H1 (cell line): ENCODE results near the gene ZNF512B. TPM values are rescaled to one million over a fixed set of nuclear protein-coding genes. Genes with fewer than 3 reads are reported as not detected.

Source experiments
- CTCF ChIA-PET: fragments of 300-600 bp; sonication (Branson Sonifier 250); formaldehyde crosslinking; loops from one replicate; lab custom pipeline; 2021; ENCODE audit not compliant: partially characterized antibody; lab: Charles Lee
- POLR2A ChIA-PET: fragments of 300-600 bp; sonication (Branson Sonifier 250); formaldehyde crosslinking; loops from one replicate; lab custom pipeline; 2021; ENCODE audit warnings: inconsistent platforms; ENCODE audit not compliant: partially characterized antibody; lab: Charles Lee
- DNase-seq, 2 experiments: peaks; one replicate each; pipeline versions ENCODE4 v3.0.0 to v3.0.0-alpha.2; 2010 to 2022; ENCODE audit warnings: low spot score in 2 of 2, low read depth in 1 of 2, mixed read lengths in 1 of 2
- FAIRE-seq: peaks from 2 replicates; lab custom pipeline; 2011; peaks lifted over from hg19 to GRCh38; lab: Jason Lieb, UNC
- H2AFZ ChIP-seq: 2 replicates; pipeline ENCODE4 v1.8.1; 2012; ENCODE audit warnings: low read length, inconsistent platforms
- H2AK5ac ChIP-seq: 2 replicates; pipeline ENCODE4 v1.6.1; 2013; ENCODE audit warnings: low read depth, low read length
- H2BK120ac ChIP-seq: replicated peaks from 2 replicates; pipeline ENCODE3; 2013; ENCODE audit warnings: low read depth, low read length, inconsistent platforms
- H2BK12ac ChIP-seq: 2 replicates; pipeline ENCODE4 v1.6.1; 2013; ENCODE audit warnings: low read depth, low read length
- H2BK15ac ChIP-seq: 2 replicates; pipeline ENCODE4 v1.6.1; 2013; ENCODE audit warnings: low read length
- H2BK20ac ChIP-seq: 2 replicates; pipeline ENCODE4 v1.6.1; 2013; ENCODE audit warnings: low read length
- H2BK5ac ChIP-seq: 2 replicates; pipeline ENCODE4 v1.6.1; 2013; ENCODE audit warnings: low read depth, low read length
- H3K14ac ChIP-seq: 2 replicates; pipeline ENCODE4 v1.6.1; 2013; ENCODE audit warnings: inconsistent platforms; ENCODE audit not compliant: insufficient read length
- H3K18ac ChIP-seq: 2 replicates; pipeline ENCODE4 v1.6.1; 2013; ENCODE audit warnings: low read length; ENCODE audit errors: extremely low read depth
- H3K23ac ChIP-seq: 2 replicates; pipeline ENCODE4 v1.6.1; 2013; ENCODE audit warnings: inconsistent platforms; ENCODE audit not compliant: insufficient read length
- H3K23me2 ChIP-seq: 2 replicates; pipeline ENCODE4 v1.6.1; 2013; ENCODE audit warnings: low read depth, low read length
- H3K27ac ChIP-seq: 2 replicates; pipeline ENCODE4 v1.6.1; 2011; ENCODE audit warnings: low read depth, low read length, inconsistent platforms
- H3K27me3 ChIP-seq, 4 experiments: replicated peaks in 1 of 4; 1 replicate in 1 of 4; 2 replicates in 3 of 4; pipeline versions ENCODE4 v1.6.1 to v1.8.1; 2011 to 2013; ENCODE audit warnings: low read length in 3 of 4, mild to moderate bottlenecking in 3 of 4, inconsistent platforms in 2 of 4, mixed read lengths in 2 of 4, moderate library complexity in 1 of 4; ENCODE audit not compliant: control insufficient read depth in 3 of 4, insufficient read depth in 3 of 4; ENCODE audit errors: extremely low read depth in 1 of 4
- H3K36me3 ChIP-seq, 4 experiments: 2 replicates each; pipeline versions ENCODE4 v1.6.1 to v1.8.1; 2011 to 2013; ENCODE audit warnings: mild to moderate bottlenecking in 4 of 4, low read length in 3 of 4, moderate library complexity in 2 of 4, control low read depth in 1 of 4, inconsistent platforms in 1 of 4; ENCODE audit not compliant: insufficient read depth in 4 of 4, control insufficient read depth in 2 of 4
- H3K4ac ChIP-seq: replicated peaks from 2 replicates; pipeline ENCODE3; 2013; ENCODE audit warnings: low read length, low read depth, mixed read lengths, inconsistent platforms; ENCODE audit not compliant: insufficient read length
- H3K4me1 ChIP-seq, 4 experiments: replicated peaks in 1 of 4; 1 replicate in 1 of 4; 2 replicates in 3 of 4; pipeline versions ENCODE4 v1.6.1 to v1.8.1; 2011 to 2013; ENCODE audit warnings: low read length in 3 of 4, inconsistent platforms in 2 of 4, mixed read lengths in 1 of 4; ENCODE audit not compliant: insufficient read depth in 4 of 4, control insufficient read depth in 3 of 4
- H3K4me2 ChIP-seq, 2 experiments: 2 replicates each; pipeline versions ENCODE4 v1.6.1 to v1.8.1; 2011 to 2013; ENCODE audit warnings: low read depth in 2 of 2, low read length in 2 of 2, control low read depth in 1 of 2, inconsistent platforms in 1 of 2, mild to moderate bottlenecking in 1 of 2; ENCODE audit not compliant: insufficient read depth in 1 of 2
- H3K4me3 ChIP-seq, 4 experiments: fragments of 200-600, 300-600 bp in 1 of 4; sonication (generic), shearing (Covaris generic), sonication (Bioruptor Twin) in 1 of 4; 2 replicates each; pipeline versions ENCODE4 v1.5.1 to v1.8.1; 2011 to 2016; ENCODE audit warnings: low read length in 4 of 4, low read depth in 3 of 4, control low read depth in 2 of 4, inconsistent platforms in 2 of 4, mild to moderate bottlenecking in 2 of 4, mixed read lengths in 1 of 4, moderate library complexity in 1 of 4; ENCODE audit not compliant: insufficient read depth in 2 of 4; ENCODE audit errors: extremely low read depth in 1 of 4
- H3K56ac ChIP-seq: replicated peaks from 2 replicates; pipeline ENCODE3; 2013; ENCODE audit warnings: low read depth, mild to moderate bottlenecking, mixed read lengths, low read length, inconsistent platforms; ENCODE audit not compliant: insufficient read length
- H3K79me1 ChIP-seq: 2 replicates; pipeline ENCODE4 v1.6.1; 2013; ENCODE audit warnings: low read depth, low read length, control low read depth
- H3K79me2 ChIP-seq, 2 experiments: 2 replicates each; pipeline versions ENCODE4 v1.6.1 to v1.8.1; 2012 to 2013; ENCODE audit warnings: low read length in 2 of 2, mild to moderate bottlenecking in 2 of 2, inconsistent platforms in 1 of 2; ENCODE audit not compliant: insufficient read depth in 2 of 2, control insufficient read depth in 1 of 2
- H3K9ac ChIP-seq, 4 experiments: replicated peaks in 1 of 4; 1 replicate in 1 of 4; 2 replicates in 3 of 4; pipeline versions ENCODE4 v1.6.1 to v1.8.1; 2011 to 2013; ENCODE audit warnings: low read depth in 3 of 4, low read length in 3 of 4, control low read depth in 2 of 4, mild to moderate bottlenecking in 2 of 4, moderate library complexity in 2 of 4, inconsistent platforms in 1 of 4; ENCODE audit errors: extremely low read depth in 1 of 4
- H3K9me3 ChIP-seq, 2 experiments: 2 replicates each; pipeline versions ENCODE4 v1.6.1 to v1.8.1; 2012 to 2013; ENCODE audit warnings: mild to moderate bottlenecking in 2 of 2, moderate library complexity in 2 of 2, control low read depth in 1 of 2, inconsistent platforms in 1 of 2, low read depth in 1 of 2, low read length in 1 of 2, mixed read lengths in 1 of 2; ENCODE audit not compliant: insufficient read depth in 2 of 2
- H4K20me1 ChIP-seq, 2 experiments: replicated peaks in 1 of 2; 2 replicates each; pipeline versions ENCODE3 to v1.8.1; 2011 to 2013; ENCODE audit warnings: inconsistent platforms in 2 of 2, low read length in 2 of 2, mild to moderate bottlenecking in 1 of 2; ENCODE audit not compliant: insufficient read depth in 2 of 2, control insufficient read depth in 1 of 2
- H4K5ac ChIP-seq: 2 replicates; pipeline ENCODE4 v1.6.1; 2013; ENCODE audit warnings: low read length, low read depth, mixed read lengths, inconsistent platforms; ENCODE audit not compliant: insufficient read length
- H4K8ac ChIP-seq: 2 replicates; pipeline ENCODE4 v1.8.0; 2013; ENCODE audit warnings: mild to moderate bottlenecking, moderate library complexity, low read length, inconsistent platforms; ENCODE audit not compliant: insufficient read depth; ENCODE audit errors: extremely low read depth
- H4K91ac ChIP-seq: replicated peaks from 2 replicates; pipeline ENCODE3; 2013; ENCODE audit warnings: low read length, mixed read lengths, inconsistent platforms; ENCODE audit not compliant: insufficient read length
- CHD2 ChIP-seq: IDR thresholded peaks from 2 replicates; pipeline ENCODE4 v1.6.1; 2012; ENCODE audit warnings: low read length, improper control_type of control experiment
- HDAC2 ChIP-seq, 2 experiments: fragments of 300-600 bp in 1 of 2; sonication (generic) in 1 of 2; IDR thresholded peaks; 2 replicates each; pipeline ENCODE4 v1.6.1; 2011 to 2012; ENCODE audit warnings: low read depth in 2 of 2, low read length in 2 of 2, mild to moderate bottlenecking in 2 of 2, moderate library complexity in 2 of 2, borderline replicate concordance in 1 of 2, inconsistent platforms in 1 of 2
- SRF ChIP-seq: IDR thresholded peaks from 2 replicates; pipeline ENCODE4 v1.6.1; 2011; ENCODE audit warnings: mild to moderate bottlenecking, low read depth, low read length, moderate library complexity
- WGBS, 2 experiments: shearing (Covaris generic) in 1 of 2; methylation state at CpG; one replicate each; pipeline versions ENCODE4 v1.1.6 to v1.1.7; 2013 to 2015; ENCODE audit warnings: low lambda C conversion rate in 2 of 2, mixed read lengths in 2 of 2, inconsistent platforms in 1 of 2, low coverage in 1 of 2, missing lambda C conversion rate in 1 of 2; ENCODE audit not compliant: insufficient replicate concordance in 2 of 2, insufficient coverage in 1 of 2, insufficient read length in 1 of 2; ENCODE audit errors: extremely low coverage in 1 of 2, missing lambda C conversion rate in 1 of 2; 5-methylcytosine and 5-hydroxymethylcytosine counted together
- polyA plus RNA-seq, 7 experiments: library from polyadenylated mRNA; depleted of rRNA in 3 of 7; stranded (reverse) in 5 of 7; unstranded in 2 of 7; fragments of >200 nt in 5 of 7; fragments of 200-250 nt in 2 of 7; gene quantifications; 1 replicate in 5 of 7; 2 replicates in 1 of 7; 4 replicates in 1 of 7; pipeline versions ENCODE4 v1.2.1 to v1.2.3, GENCODE V29; 2011 to 2013; ENCODE audit warnings: missing spikeins in 2 of 7, mixed read lengths in 2 of 7
- total RNA-seq: library from RNA; stranded (reverse); fragmentation: NEBNext Ultra II Directional; extraction: Animal tissue kit (Norgen Biotek cat#: 25700); gene quantifications from 2 replicates; pipeline ENCODE4 v1.2.1, GENCODE V29; 2021

ZNF512B gene
- total and polyA plus RNA-seq, 2 of the 8 experiments (the other 6 are each of a cell fraction or from before 2014, with no cell fraction given), result 7.3 to 26.6 TPM

DNA sequence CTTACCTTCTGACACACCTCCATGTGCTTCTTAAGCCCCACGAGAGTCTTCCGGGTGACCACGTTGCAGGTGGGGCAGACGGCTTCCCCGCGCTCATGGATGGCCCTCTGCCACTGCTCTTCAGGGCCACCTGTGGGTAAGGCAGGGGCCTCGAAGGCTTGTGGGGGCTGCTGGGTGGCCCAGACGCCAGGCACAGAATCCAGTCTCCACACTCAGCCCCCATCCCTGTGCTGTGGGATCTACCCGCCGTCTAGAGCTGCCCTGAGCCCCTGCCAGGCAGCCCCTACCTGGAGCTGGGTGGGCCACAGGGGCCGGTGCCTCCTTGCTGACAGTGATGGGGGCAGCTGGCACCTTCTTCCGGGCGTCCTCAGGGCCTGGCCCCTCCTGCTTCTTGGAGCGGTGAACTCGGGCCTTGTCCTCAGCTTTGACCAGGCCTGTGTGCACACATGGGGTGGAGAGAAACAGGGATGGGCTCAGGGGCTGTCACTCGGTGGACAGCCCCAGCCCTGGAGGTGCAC lies 5.9 kb downstream of the ZNF512B start:
- H3K79me2 ChIP-seq, result no peaks in the 10 kb centered on the region; a peak in 1 of 4 replicates
- no peak overlapping the region for H2BK5ac ChIP-seq
- H2BK15ac ChIP-seq, result no peak overlapping the region
- no peak overlapping the region for H4K91ac ChIP-seq
- no peak overlapping the region for H3K4ac ChIP-seq
- H2BK120ac ChIP-seq, result no peak overlapping the region
- DNase-seq, result no peak
- no peak overlapping the region for H3K4me2 ChIP-seq
- TF ChIP-seq HDAC2 (IDR thresholded peaks at IDR 0.05; ENCODE audit: borderline replicate concordance in 1 of 2, low read depth in 2 of 2, low read length in 2 of 2), result no peak
- no peak for TF ChIP-seq CHD2
- no peak for TF ChIP-seq SRF
- TF ChIP-seq, all 59 proteins: peak for 0
- Histone ChIP-seq H2BK12ac (no peak overlapping the region), H3K27me3 (no peaks in the 10 kb centered on the region), H3K27ac (no peak overlapping the region), H2AK5ac (no peak overlapping the region), H3K56ac (no peak overlapping the region), H2AFZ (no peak overlapping the region), H3K23me2 (peaks cover 1% of the 10 kb centered on the region; the same call in 1 of the 2 replicates), H3K9me3 (peaks cover 42 to 53% of the 10 kb centered on the region in 2 experiments), H3K36me3 (peaks cover 22 to 68% (median 51%) of the 10 kb centered on the region in 4 experiments), H4K20me1 (peaks cover 0 to 2% of the 10 kb centered on the region in 2 experiments), H3K79me1 (peaks cover 4% of the 10 kb centered on the region), H4K8ac (no peak overlapping the region), H2BK20ac (no peak overlapping the region), H3K14ac (no peak overlapping the region), H3K4me1 (peaks cover 0 to 14% (median 9%) of the 10 kb centered on the region in 4 experiments; a peak in 6 of 7 replicates), H3K9ac (no peak overlapping the region), H4K5ac (no peak overlapping the region), H3K4me3 (0 out of 8 replicates have a peak overlapping the region, but pooled peaks of 1 of the 4 experiments have one; percentile 3), H3K18ac (no peak overlapping the region), H3K23ac (no peak overlapping the region)
- FAIRE-seq, result no peak
- WGBS, 2 experiments, result 94% methylated on average over 13 of the region's 16 CpGs; no CpG with 5 or more reads in 1 of the 2 experiments
- ChIA-PET POLR2A (interaction anchor here (0.7 to 0.8 kb wide), 2 partner anchors 12 to 116 kb away, joined by 3 read pairs; no protein-coding TSS in a partner anchor), CTCF (interaction anchor here (0.8 kb wide), 2 partner anchors 17 to 54 kb away, joined by 3 read pairs; no protein-coding TSS in a partner anchor)
